Measurements from ENCODE around the gene ZBTB20. TPM values are rescaled to one million over a fixed set of nuclear protein-coding genes. Genes with fewer than 3 reads are reported as not detected.

ZBTB20 gene
- total RNA-seq, 1 donor from 2014 or later, result 19.1 TPM

DNA sequence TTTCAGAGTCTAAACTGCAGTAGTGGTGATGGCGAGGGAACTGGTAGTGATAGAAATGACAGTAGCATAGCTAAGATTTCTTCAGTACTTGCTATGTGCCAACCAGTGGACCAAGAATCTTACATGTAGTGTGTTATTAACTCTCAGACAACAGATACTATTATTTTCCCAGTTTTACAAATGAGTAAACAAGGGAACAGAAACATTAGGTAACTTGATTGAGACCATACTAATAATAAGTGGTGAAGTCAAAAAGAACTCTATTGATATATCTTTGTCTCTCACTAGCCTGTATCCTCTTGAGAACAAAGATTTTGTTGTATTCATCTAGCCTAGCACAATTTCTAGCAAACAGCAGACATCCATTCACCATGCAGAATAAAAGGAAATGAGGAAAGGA is 250.1 kb downstream of the ZBTB20 start:
- no peaks in the 10 kb centered on the region for H3K27me3 Mint-ChIP-seq (ENCODE audit: unreplicated experiment)

DNA sequence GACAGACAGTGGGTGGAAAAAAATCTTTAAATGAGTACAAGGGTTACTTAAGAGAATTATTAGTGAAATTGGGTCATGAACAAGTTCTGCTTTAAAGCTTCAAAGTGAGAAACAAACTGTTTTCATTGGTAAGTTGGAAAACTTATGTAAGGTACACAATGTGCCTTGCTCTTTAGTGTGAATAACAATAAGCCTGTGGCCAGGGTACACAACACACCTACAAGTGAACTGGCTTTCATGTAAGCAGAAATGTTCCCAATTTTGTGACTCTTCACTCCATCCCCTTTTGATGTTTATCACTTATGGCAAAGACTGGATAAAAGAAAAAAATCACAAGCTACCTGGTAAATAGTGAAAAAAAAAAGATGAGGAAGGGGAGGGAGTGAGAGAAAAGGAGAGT is 253.7 kb downstream of the ZBTB20 start:
- DNase-seq (ENCODE audit: extremely low spot score, unreplicated experiment), result no peak
- no peaks in the 10 kb centered on the region for H3K27me3 Mint-ChIP-seq (ENCODE audit: unreplicated experiment)
- TF ChIP-seq, protein P1, sequence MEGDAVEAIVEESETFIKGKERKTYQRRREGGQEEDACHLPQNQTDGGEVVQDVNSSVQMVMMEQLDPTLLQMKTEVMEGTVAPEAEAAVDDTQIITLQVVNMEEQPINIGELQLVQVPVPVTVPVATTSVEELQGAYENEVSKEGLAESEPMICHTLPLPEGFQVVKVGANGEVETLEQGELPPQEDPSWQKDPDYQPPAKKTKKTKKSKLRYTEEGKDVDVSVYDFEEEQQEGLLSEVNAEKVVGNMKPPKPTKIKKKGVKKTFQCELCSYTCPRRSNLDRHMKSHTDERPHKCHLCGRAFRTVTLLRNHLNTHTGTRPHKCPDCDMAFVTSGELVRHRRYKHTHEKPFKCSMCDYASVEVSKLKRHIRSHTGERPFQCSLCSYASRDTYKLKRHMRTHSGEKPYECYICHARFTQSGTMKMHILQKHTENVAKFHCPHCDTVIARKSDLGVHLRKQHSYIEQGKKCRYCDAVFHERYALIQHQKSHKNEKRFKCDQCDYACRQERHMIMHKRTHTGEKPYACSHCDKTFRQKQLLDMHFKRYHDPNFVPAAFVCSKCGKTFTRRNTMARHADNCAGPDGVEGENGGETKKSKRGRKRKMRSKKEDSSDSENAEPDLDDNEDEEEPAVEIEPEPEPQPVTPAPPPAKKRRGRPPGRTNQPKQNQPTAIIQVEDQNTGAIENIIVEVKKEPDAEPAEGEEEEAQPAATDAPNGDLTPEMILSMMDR (IDR thresholded peaks at IDR 0.05), result no peak

More for the DNA sequence above, 250.1 kb downstream of the ZBTB20 start:
- Mint-ChIP-seq H3K4me3 (ENCODE audit: unreplicated experiment) (no peak overlapping the region), H3K9me3 (ENCODE audit: unreplicated experiment) (no peaks in the 10 kb centered on the region), H3K36me3 (ENCODE audit: unreplicated experiment) (peaks cover 2% of the 10 kb centered on the region), H3K4me1 (ENCODE audit: unreplicated experiment) (peaks cover 8% of the 10 kb centered on the region), H3K27ac (ENCODE audit: unreplicated experiment) (no peak overlapping the region)
- no peak for DNase-seq (ENCODE audit: extremely low spot score, unreplicated experiment)
- TF ChIP-seq, protein P1 (IDR thresholded peaks at IDR 0.05), result no peak

DNA sequence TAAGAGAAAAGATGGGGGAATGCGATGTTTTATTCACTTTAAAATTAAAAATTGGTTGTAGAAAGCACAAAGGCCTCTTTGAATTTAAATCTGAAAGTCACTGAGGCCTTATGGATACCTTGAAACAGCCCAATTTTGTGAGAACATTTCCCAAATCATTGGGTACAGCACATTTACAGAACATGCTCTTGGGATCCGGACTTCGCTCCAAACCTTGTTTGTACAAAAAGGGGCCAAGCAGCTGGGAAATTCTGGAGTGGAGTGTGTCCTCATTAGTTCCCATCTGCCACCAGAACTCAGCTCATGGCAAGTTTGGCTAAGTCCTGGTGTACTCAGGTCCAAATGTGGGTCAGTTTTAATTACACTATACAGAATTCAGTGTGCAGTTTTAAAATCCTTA is 254.2 kb downstream of the ZBTB20 start:
- H3K36me3 Mint-ChIP-seq (ENCODE audit: unreplicated experiment), result peaks cover 2% of the 10 kb centered on the region
- H3K4me3 Mint-ChIP-seq (ENCODE audit: unreplicated experiment), result no peak overlapping the region
- H3K27me3 Mint-ChIP-seq (ENCODE audit: unreplicated experiment), result no peaks in the 10 kb centered on the region
- H3K27ac Mint-ChIP-seq (ENCODE audit: unreplicated experiment), result no peak overlapping the region
- no peaks in the 10 kb centered on the region for H3K9me3 Mint-ChIP-seq (ENCODE audit: unreplicated experiment)
- TF ChIP-seq, protein P1 (IDR thresholded peaks at IDR 0.05), result no peak
- H3K4me1 Mint-ChIP-seq (ENCODE audit: unreplicated experiment), result no peaks in the 10 kb centered on the region
- no peak for DNase-seq (ENCODE audit: extremely low spot score, unreplicated experiment)

More for the DNA sequence above, 253.7 kb downstream of the ZBTB20 start:
- Mint-ChIP-seq H3K9me3 (ENCODE audit: unreplicated experiment) (no peaks in the 10 kb centered on the region), H3K4me1 (ENCODE audit: unreplicated experiment) (no peaks in the 10 kb centered on the region), H3K4me3 (ENCODE audit: unreplicated experiment) (no peak overlapping the region), H3K36me3 (ENCODE audit: unreplicated experiment) (peaks cover 2% of the 10 kb centered on the region), H3K27ac (ENCODE audit: unreplicated experiment) (no peak overlapping the region)

DNA sequence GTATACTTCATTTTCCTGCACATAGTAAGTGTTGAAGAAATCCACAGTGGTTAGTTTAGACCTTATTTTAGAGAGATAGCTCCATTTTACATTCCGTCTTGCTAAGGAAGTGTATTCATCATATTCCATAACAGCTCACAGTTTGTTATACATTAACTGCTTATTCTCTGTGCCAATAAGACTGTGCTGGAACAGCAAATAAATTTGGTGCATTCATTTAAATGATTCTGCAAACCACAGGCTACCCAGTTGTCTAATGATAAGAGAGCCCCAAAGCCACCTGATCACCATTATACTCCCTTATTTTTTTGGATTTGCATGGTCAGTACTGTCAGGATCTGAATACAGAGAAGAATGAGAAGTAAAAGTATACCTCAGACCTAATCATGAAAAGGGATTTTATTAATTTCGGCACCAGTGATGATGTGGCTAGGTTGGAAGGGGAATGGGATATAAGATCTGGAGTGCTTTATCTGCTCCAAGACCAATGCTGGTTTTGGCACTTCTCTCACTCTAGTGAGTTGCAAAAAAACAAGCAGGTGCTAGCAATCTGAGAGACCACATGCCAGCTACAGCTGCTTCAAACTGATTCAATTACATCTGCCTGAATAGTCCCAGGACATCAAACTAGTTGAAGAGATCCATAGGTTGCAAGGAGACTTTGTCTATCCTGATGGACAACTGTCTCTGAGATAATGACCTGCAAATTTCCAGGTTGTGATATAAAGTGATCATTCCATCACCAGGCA is 254.8 kb downstream of the ZBTB20 start:
- Mint-ChIP-seq H3K9me3 (ENCODE audit: unreplicated experiment) (no peaks in the 10 kb centered on the region), H3K4me3 (ENCODE audit: unreplicated experiment) (no peak overlapping the region), H3K4me1 (ENCODE audit: unreplicated experiment) (no peaks in the 10 kb centered on the region), H3K36me3 (ENCODE audit: unreplicated experiment) (peaks cover 2% of the 10 kb centered on the region), H3K27ac (ENCODE audit: unreplicated experiment) (no peak overlapping the region), H3K27me3 (ENCODE audit: unreplicated experiment) (no peaks in the 10 kb centered on the region)
- TF ChIP-seq, protein P1 (IDR thresholded peaks at IDR 0.05), result no peak
- no peak for DNase-seq (ENCODE audit: extremely low spot score, unreplicated experiment)

DNA sequence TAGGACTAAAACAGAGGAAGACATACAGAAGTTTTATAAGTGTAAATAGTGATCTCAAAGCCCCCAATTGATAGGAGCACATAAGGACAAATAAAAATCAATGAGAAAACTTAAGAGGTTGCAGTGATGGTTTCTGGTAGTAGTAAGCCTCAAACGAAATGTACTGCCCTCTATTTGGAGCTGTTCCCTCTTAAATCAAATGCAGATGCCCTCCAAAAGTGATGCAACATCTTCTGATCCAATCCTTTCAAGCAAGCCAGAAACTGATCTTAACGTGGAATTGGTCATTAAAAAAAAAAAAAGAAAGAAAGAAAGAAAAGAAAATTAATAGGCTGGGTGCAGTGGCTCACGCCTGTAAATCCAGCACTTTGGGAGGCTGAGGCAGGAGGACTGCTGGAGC is 259.3 kb downstream of the ZBTB20 start:
- Mint-ChIP-seq H3K27me3 (ENCODE audit: unreplicated experiment) (peaks cover 4% of the 10 kb centered on the region), H3K27ac (ENCODE audit: unreplicated experiment) (no peak overlapping the region), H3K36me3 (ENCODE audit: unreplicated experiment) (no peaks in the 10 kb centered on the region), H3K4me3 (ENCODE audit: unreplicated experiment) (no peak overlapping the region), H3K9me3 (ENCODE audit: unreplicated experiment) (no peaks in the 10 kb centered on the region), H3K4me1 (ENCODE audit: unreplicated experiment) (no peaks in the 10 kb centered on the region)
- TF ChIP-seq, protein P1 (IDR thresholded peaks at IDR 0.05), result no peak
- no peak for DNase-seq (ENCODE audit: extremely low spot score, unreplicated experiment)
